ENCODE results near the gene GSTM4.

Gene GSTM4

DNA sequence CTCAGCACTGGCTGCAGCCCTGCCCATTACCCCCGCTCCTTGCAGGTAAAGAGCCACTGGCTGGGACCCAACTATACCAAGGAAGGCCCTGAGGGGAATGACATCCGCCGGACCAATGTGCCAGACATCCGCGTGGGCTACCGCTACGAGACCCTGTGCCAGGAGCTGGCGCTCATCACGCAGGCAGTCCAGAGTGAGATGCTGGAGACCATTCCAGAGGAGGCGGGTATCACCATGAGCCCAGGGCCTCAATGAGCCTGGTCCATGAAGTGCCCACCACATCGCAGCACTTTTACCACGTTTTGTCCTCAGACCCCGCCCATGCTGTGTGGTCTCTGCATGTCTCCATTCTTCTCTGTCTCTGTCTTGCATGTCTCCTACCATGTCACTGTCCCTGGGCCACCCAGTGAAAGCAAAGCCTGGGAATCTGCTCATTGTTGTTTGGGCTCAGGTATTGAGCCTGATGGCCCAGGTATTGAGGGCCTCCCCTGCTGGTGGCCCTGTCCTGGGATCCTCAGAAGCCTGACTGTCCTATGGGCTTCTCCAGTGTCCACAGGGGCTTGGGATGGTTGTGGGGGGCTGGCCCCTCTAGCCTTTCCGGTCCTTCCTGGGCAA is 24.9 kb upstream of the GSTM4 start:
- no peak for DNase-seq (ENCODE audit: extremely low read depth, low read depth)
- TF ChIP-seq, protein P1, sequence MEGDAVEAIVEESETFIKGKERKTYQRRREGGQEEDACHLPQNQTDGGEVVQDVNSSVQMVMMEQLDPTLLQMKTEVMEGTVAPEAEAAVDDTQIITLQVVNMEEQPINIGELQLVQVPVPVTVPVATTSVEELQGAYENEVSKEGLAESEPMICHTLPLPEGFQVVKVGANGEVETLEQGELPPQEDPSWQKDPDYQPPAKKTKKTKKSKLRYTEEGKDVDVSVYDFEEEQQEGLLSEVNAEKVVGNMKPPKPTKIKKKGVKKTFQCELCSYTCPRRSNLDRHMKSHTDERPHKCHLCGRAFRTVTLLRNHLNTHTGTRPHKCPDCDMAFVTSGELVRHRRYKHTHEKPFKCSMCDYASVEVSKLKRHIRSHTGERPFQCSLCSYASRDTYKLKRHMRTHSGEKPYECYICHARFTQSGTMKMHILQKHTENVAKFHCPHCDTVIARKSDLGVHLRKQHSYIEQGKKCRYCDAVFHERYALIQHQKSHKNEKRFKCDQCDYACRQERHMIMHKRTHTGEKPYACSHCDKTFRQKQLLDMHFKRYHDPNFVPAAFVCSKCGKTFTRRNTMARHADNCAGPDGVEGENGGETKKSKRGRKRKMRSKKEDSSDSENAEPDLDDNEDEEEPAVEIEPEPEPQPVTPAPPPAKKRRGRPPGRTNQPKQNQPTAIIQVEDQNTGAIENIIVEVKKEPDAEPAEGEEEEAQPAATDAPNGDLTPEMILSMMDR (IDR thresholded peaks at IDR 0.05; ENCODE audit: low read depth, low read length) = no peak

DNA sequence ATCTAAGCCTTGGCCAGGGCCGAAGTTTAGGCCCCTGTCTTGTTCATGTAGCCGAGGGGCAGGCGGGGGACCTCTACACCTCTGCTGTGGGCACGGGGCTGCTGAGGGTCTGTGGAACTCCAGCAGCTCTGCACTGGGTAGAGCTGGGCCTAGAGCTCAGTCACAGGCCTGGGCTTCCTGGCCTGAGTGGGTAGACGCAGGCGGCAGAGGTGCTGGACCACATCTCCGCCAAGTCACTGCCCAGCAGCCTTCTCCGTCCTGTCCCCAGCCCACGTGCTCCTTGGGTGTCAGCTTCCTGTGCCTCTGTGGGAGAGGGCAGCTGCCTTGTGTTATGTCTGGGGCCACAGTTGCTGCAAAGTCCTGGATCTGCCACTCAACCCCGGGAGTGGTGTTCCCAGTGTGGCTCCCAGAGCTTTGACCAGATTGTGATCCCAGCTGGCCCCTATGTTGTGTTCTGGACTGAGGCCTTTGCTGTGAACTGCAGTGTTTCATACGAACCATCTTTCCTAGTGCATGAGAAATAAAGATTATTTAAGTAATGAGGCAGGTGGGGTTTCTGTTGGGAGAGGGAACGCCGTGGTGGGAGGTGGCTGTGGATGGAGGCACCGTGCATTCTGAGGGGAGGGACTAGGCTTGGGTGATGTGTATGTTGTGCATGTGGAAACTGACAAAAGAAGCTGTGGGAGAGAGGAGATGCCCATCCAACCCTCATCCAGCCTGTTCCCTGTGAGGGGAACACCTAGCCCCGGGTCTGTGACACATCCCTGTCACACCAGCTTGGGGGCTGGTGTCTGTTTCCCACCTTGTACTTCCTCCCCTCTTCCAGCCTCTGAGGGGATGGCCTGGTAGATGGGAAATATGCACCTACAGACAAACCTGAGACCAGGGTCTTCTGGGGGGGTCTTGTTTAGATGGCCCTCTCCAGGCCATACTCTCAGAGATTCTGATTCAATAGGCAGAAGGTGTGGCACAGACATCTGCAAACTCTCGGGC is 24.1 kb upstream of the GSTM4 start:
- TF ChIP-seq, protein P1 (IDR thresholded peaks at IDR 0.05; ENCODE audit: low read depth, low read length) = no peak
- no peak for DNase-seq (ENCODE audit: extremely low read depth, low read depth)

DNA sequence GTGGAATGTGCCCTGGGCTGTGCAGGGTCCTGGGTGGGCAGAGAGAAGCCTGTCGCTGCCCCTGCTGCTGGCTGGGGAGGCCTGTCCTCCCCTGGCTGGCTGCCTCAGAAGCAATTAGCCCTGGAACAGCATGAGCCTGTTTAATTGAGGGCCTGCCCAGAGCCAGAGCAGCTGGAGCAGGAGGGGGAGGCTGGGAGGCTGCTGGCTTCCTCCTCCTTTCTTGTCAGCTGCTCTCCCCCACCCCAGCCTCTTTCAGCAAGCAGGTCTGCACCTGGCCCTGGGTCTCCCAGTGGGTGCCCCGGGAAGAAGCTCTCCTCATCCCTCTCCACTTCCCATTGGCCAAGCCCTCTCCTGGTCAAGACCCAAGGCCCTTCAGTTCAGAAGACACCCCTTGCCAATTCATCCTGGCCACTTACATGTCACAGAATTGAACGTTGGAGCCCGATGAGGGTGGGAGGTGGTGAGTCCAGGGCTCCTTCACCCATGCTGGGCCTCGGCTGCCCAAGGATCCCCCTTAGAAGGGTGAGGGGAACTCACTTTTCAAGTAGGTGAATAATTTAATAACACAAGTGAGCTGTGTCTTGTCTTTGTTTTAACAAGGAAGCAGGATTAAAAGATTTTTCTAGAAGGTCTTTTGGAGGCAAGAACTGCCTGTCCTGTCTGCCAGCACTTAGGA is 23.1 kb upstream of the GSTM4 start:
- TF ChIP-seq, protein P1 (IDR thresholded peaks at IDR 0.05; ENCODE audit: low read depth, low read length) = no peak
- no peak for DNase-seq (ENCODE audit: extremely low read depth, low read depth)

DNA sequence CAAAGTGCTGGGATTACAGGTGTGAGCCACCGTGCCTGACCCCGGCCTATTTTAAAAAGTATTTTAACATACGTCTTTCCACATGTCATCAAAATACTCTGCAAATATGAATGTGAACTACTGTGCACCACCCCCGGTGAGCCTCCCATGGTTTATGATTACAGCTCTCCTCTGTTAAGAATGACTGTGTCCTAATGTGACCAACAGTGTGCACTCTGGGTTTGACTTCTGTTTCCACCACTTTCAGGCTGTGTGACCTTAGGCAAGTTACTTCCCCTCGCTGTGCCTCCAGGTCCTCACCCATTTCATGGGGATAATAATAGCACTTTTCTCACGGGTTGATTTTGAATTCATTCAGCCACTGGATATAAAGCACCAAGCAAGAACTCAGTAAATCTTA is 21.6 kb upstream of the GSTM4 start:
- TF ChIP-seq, protein P1 (IDR thresholded peaks at IDR 0.05; ENCODE audit: low read depth, low read length) = no peak
- no peak for DNase-seq (ENCODE audit: extremely low read depth, low read depth)

DNA sequence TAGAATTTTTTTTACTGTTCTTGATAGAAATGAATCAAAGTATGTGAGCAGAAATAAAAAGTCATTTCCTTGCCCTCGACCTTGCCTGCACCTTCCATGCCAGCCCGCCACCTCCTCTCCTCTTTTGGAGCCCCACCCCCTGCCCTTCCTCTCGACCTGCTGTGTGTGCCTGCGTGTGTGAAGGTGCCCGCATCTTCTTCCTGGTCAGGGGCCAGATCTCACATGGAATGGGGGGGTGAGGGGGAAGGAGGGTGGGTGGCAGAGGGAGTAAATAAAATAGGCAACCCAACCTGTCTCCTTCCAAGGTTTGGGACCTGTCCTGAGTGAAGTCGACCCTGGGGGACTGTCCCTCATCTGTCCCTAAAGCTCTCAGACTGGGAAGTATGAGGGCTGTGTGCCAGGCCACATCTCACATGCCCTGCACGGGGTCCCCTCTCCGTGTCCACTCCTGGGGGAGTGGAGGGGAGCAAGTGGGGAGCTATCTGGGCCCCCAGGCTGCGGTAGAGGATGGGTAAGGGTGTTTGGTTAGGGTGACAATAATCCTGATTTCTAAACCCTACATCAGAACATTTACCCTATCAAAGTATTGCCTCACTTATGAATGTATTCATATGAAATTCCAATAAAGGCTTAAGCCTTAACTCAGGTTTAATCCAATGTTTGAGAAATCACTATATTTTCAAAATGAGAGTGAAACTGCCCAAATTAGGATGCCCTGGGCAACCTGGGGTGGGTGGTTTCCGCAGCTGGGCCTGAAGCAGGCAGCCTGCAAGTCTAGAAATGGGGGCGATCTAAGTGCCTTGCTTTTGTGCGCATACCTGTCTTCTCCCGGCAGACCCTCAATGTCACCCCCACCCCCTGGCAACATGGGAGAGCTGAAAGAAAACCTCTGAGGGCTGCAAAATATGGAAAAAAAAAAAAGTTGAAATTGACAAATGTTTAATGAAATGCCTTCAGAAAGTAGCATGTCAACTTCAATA is 20.8 kb upstream of the GSTM4 start:
- TF ChIP-seq, protein P1 (IDR thresholded peaks at IDR 0.05; ENCODE audit: low read depth, low read length) = no peak
- no peak for DNase-seq (ENCODE audit: extremely low read depth, low read depth)

DNA sequence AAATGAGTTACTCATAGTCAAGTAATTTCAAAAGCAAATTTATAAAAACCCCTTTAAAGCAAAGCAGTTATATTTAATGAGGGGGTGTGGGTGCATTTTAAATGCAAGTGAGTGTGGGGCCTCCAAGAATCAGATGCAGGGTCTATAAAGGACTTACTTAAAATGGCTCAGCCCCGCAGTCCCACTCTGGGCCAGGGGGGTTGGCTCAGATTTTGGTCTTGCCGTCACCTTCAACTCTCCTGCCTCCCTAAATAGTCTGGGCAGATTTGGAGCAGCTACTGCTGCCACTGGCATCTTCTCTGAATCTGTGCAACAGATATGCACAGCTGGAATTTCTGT is 20.1 kb upstream of the GSTM4 start:
- TF ChIP-seq, protein P1 (IDR thresholded peaks at IDR 0.05; ENCODE audit: low read depth, low read length) = no peak
- no peak for DNase-seq (ENCODE audit: extremely low read depth, low read depth)
